Mucosa of rectum (tissue), 2 donors: ENCODE data around the gene POLR3A.

Experiments
- H3K27ac ChIP-seq, 2 donors: one replicate each; pipeline ENCODE4 v1.7.0; 2013; ENCODE audit warnings: inconsistent platforms in 2 of 2, low read depth in 2 of 2, low read length in 2 of 2
- H3K27me3 ChIP-seq, 2 donors: one replicate each; pipeline ENCODE4 v1.7.0; 2013; ENCODE audit warnings: low read length in 2 of 2; ENCODE audit not compliant: control insufficient read depth in 2 of 2, insufficient read depth in 2 of 2
- H3K36me3 ChIP-seq, 2 donors: one replicate each; pipeline ENCODE4 v1.7.0; 2013; ENCODE audit warnings: low read length in 2 of 2; ENCODE audit not compliant: control insufficient read depth in 2 of 2, insufficient read depth in 2 of 2
- H3K4me1 ChIP-seq, 2 donors: one replicate each; pipeline ENCODE4 v1.7.0; 2013; ENCODE audit warnings: low read length in 2 of 2, mild to moderate bottlenecking in 1 of 2; ENCODE audit not compliant: control insufficient read depth in 2 of 2, insufficient read depth in 2 of 2
- H3K4me3 ChIP-seq, 2 donors: one replicate each; pipeline ENCODE4 v1.7.0; 2013; ENCODE audit warnings: low read length in 2 of 2
- H3K9ac ChIP-seq, 2 donors: one replicate each; pipeline ENCODE4 v1.7.0; 2013; ENCODE audit warnings: low read length in 2 of 2, low read depth in 1 of 2, mild to moderate bottlenecking in 1 of 2
- H3K9me3 ChIP-seq, 2 donors: one replicate each; pipeline ENCODE4 v1.7.0; 2013; ENCODE audit warnings: low read length in 2 of 2; ENCODE audit not compliant: control insufficient read depth in 2 of 2
- donor health status: healthy.
- donor health status: Normal muscosa, but diverticular disease.

Gene POLR3A

DNA sequence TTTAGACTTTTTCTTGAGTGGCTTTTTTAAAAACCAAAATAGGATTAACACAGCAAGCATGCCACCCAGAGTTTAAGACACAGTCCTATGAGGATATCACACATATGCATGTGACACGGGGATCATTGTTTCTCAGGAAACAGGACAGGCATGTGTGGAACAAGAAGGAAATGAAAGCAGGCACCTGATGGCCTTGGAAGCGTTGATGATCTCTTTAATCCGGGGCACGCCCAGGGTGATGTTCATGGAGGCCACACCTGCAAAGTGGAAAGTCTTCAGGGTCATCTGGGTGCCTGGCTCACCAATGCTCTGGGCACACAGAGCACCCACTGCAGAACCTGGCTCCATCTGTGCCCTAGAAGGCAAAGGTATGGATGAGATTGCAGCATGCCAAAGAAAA, 44.3 kb downstream of the POLR3A start:
- Histone ChIP-seq H3K27me3 (no peaks in the 10 kb centered on the region), H3K4me3 (no peak overlapping the region), H3K36me3 (peaks cover 76 to 80% of the 10 kb centered on the region in 2 donors), H3K27ac (no peak overlapping the region), H3K9me3 (no peaks in the 10 kb centered on the region), H3K9ac (no peak overlapping the region), H3K4me1 (no peaks in the 10 kb centered on the region)

DNA sequence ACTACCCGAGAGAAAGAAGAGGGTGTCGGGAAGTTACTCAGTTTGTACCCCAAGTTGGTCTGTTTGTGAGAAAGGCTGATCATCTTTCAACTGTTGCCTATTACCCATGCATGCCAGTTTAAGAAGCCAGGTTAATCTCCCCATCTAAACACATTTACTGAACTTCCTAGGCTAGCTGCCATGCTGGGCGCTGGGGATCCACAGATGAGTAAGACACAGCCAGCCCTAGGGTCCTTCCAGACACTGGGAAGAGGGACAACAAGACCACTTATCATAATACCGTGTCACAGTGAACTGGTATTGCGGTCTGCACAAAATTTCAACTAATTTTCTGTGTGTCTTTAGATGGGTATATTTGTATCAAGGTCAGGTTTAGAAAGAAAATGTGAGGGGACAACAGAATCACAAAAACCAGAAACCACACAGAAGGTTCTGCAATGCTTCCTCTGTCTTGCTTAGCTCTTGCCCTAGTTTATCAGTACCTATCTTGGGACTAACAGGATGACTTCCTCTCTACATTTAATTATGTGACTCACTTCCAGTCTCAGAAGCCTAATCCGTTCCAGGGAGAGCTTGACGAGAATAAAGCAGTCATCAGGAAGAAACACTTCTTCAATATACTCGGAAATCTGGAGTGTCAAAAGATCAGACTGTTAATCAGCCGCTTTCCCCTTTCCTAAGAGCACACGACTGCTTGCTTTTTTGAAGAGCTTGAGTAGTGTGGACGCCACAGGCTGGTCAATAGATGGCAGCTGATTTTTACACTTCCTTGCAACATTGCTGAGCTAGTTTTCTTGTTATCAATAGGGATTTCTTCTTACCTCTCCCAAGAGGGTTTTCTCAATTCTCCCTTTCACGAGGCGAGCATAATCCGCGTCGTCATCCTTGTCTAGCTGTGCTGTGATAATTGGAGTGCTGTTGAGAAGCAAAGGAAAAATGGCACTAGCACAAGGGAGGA, 45.7 kb downstream of the POLR3A start:
- H3K4me3 ChIP-seq, result no peak overlapping the region
- H3K9ac ChIP-seq, result no peak overlapping the region
- no peaks in the 10 kb centered on the region for H3K9me3 ChIP-seq
- peaks cover 74 to 81% of the 10 kb centered on the region in 2 donors for H3K36me3 ChIP-seq
- H3K27me3 ChIP-seq, result no peaks in the 10 kb centered on the region
- H3K27ac ChIP-seq, result no peak overlapping the region
- H3K4me1 ChIP-seq, result no peaks in the 10 kb centered on the region

DNA sequence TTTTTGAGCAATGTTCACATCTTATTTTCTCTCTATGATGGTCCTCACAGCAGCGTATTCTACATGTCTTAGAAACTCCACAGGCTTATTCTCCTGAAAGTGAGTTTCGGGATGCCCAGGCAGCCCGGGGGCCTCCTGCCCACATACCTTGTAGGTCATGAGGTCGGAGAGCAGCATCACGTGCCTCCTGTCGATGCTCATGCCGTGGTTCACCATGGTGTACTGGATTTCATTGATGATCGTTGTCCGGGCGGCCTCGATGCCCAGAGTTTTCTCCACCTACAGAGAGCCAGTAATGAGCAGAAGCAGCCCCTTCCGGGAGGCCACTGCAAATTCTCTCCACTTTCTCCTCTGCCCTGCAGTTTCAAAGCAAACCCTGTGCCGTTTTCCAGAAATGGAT, 48.0 kb downstream of the POLR3A start:
- Histone ChIP-seq H3K27ac (no peak overlapping the region), H3K4me3 (no peak overlapping the region), H3K9ac (no peak overlapping the region), H3K36me3 (peaks cover 73 to 80% of the 10 kb centered on the region in 2 donors), H3K4me1 (no peaks in the 10 kb centered on the region), H3K27me3 (no peaks in the 10 kb centered on the region), H3K9me3 (no peaks in the 10 kb centered on the region)

DNA sequence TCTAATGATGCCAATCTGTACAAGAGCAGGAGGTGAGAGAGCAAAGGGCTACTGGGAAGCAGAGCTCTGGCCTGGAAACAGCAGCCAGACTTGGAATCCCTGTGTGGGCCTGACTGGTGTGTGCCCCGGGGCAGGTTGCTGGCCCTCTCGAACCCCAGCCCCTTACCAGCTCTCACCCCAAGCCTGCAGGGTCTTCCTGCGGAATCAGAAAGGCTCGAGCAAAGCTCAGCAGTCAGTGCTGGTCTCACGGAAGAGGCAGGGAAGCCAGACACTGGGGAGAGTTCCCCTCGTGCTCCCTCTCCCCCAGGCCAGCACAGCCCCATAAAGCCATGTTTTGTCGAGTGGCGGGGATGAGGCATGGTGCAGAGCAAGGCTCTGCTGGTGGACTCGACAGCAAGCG, 50.1 kb downstream of the POLR3A start:
- Histone ChIP-seq H3K36me3 (peaks cover 60 to 65% of the 10 kb centered on the region in 2 donors), H3K9me3 (no peaks in the 10 kb centered on the region), H3K4me3 (no peak overlapping the region), H3K27me3 (no peaks in the 10 kb centered on the region), H3K4me1 (no peaks in the 10 kb centered on the region), H3K9ac (no peak overlapping the region), H3K27ac (no peak overlapping the region)

GRCh38 chr10:77978360-77978759, 51.0 kb downstream of the POLR3A start:
- Histone ChIP-seq H3K4me1 (no peaks in the 10 kb centered on the region), H3K27ac (no peak overlapping the region), H3K27me3 (no peaks in the 10 kb centered on the region), H3K4me3 (no peak overlapping the region), H3K9me3 (no peaks in the 10 kb centered on the region), H3K36me3 (peaks cover 52 to 56% of the 10 kb centered on the region in 2 donors), H3K9ac (no peak overlapping the region)

DNA sequence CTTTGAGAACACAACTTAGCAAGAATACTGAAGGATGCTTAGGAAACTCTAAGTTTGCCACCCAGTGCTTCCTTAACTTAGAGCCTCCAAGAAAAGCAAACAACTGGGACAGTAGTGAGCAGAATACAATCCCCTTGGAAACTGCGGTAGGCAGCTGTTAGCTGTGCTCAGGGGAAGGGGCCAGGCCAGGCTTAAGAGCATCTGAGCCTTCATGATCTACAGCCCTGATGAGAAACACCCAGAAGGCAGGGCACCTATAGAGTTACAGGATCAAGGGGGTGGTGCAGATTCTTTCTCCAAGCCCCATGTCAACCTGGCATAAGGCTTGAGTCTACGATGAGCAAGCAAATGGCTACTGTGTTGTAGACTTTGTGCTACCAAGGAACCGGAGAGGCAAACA, 51.4 kb downstream of the POLR3A start:
- H3K27ac ChIP-seq, result no peak overlapping the region
- H3K9me3 ChIP-seq, result no peaks in the 10 kb centered on the region
- no peaks in the 10 kb centered on the region for H3K27me3 ChIP-seq
- no peak overlapping the region for H3K9ac ChIP-seq
- H3K36me3 ChIP-seq, result peaks cover 47 to 52% of the 10 kb centered on the region in 2 donors
- no peak overlapping the region for H3K4me3 ChIP-seq
- no peaks in the 10 kb centered on the region for H3K4me1 ChIP-seq

GRCh38 chr10:77977016-77977415, 52.3 kb downstream of the POLR3A start:
- H3K36me3 ChIP-seq, result peaks cover 40 to 43% of the 10 kb centered on the region in 2 donors
- no peak overlapping the region for H3K4me3 ChIP-seq
- no peak overlapping the region for H3K9ac ChIP-seq
- no peaks in the 10 kb centered on the region for H3K27me3 ChIP-seq
- no peaks in the 10 kb centered on the region for H3K9me3 ChIP-seq
- H3K27ac ChIP-seq, result no peak overlapping the region
- no peaks in the 10 kb centered on the region for H3K4me1 ChIP-seq

DNA sequence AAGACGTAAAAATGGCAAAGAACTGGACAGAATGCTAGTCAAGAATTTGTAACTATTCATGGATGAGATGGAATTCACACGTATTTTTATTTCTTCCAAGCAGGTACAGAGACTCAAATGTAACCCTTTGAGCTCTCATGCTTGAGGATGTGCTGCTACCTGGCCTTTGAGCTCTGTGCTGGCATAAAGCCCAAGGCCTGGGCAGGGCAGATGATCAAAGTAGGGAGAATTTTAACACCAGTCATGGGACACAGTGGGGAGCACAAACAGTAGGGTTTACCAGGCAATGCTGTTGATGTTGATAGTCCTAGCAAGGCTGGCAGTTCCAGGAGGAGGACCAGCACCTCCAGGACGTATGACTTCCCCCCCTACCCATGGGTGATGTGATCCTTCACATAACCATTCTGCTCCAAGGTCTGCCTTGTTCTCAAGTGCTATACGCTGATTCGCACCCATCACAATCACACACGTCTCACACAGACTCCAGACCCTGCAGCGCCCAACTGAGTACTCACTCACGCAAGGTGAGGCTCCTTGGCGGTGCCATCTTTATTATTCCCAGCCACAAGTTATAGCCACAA, 54.1 kb downstream of the POLR3A start:
- Histone ChIP-seq H3K27me3 (no peaks in the 10 kb centered on the region), H3K36me3 (peaks cover 25 to 29% of the 10 kb centered on the region in 2 donors), H3K27ac (no peak overlapping the region), H3K9ac (no peak overlapping the region), H3K4me3 (no peak overlapping the region), H3K9me3 (no peaks in the 10 kb centered on the region), H3K4me1 (peaks cover 0 to 3% of the 10 kb centered on the region in 2 donors)

DNA sequence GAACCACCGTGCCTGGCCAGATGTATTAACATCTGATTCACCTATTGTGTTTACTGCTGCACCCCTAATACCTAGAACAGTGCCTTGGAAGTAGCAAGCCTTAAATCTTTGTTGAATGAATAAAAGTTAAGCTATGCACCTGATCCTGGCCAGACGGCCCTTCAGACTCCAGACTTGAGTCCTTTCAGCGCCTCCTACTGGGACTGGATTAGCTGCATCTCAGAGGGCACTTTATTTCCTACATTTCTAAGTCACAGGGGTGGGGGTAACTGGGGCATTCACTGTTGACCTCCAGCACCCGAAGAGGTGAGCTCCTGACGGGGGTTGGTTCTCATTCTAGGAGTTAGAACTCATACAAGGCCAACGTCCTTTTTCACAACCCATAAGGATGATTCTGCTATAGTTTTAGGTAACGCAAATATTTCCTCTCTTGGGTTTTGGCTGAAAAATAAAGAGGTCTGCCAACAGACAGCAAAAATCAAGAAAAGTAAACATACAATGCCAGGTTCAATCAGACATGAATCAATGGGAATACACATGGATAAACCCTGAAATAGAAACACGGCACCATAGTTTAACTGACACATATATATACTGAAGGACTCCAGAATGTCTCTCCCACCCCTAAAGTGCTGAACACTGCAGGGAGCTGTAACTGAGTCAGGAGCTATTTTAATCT, 54.8 kb downstream of the POLR3A start:
- no peak overlapping the region for H3K27ac ChIP-seq
- H3K4me1 ChIP-seq, result peaks cover 0 to 3% of the 10 kb centered on the region in 2 donors
- no peaks in the 10 kb centered on the region for H3K9me3 ChIP-seq
- H3K9ac ChIP-seq, result no peak overlapping the region
- H3K4me3 ChIP-seq, result no peak overlapping the region
- H3K36me3 ChIP-seq, result peaks cover 18 to 23% of the 10 kb centered on the region in 2 donors
- H3K27me3 ChIP-seq, result no peaks in the 10 kb centered on the region

DNA sequence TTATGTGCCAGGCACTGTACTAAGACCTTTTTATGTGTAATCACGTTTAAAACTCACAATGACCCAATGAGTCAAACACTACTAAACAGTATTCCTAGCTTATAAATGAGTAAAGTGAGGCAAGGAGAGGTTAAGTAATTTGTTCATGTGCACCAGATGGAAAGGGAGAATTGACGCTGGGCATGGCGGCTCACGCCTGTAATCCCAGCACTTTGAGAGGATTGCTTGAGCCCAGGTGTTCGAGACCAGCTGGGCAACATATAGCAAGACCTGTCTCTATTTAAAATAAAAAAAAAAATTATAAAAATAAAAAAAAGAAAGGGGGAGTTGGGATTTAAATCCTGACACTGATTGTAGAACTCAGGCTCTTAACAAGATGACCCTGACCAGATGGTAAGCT, 56.0 kb downstream of the POLR3A start:
- no peak overlapping the region for H3K4me3 ChIP-seq
- H3K9me3 ChIP-seq, result no peaks in the 10 kb centered on the region
- H3K9ac ChIP-seq, result no peak overlapping the region
- no peaks in the 10 kb centered on the region for H3K27me3 ChIP-seq
- peaks cover 0 to 7% of the 10 kb centered on the region in 2 donors for H3K4me1 ChIP-seq
- peaks cover 12 to 16% of the 10 kb centered on the region in 2 donors for H3K36me3 ChIP-seq
- no peak overlapping the region for H3K27ac ChIP-seq
